ENCODE measurements around the gene ZCCHC14. TPM values are rescaled to one million over a fixed set of nuclear protein-coding genes. Genes with fewer than 3 reads are reported as not detected.
A peak's percentile ranks its signal among the peaks of the same experiment; 100 is the strongest.

ZCCHC14 gene
- total RNA-seq, 1 donor from 2014 or later = 44.8 TPM

- no peak overlapping the region for H3K4me3 Mint-ChIP-seq (ENCODE audit: unreplicated experiment)
- TF ChIP-seq CTCF (IDR thresholded peaks at IDR 0.05) = no peak
- DNase-seq (ENCODE audit: extremely low spot score, unreplicated experiment) = no peak
- peaks cover 7% of the 10 kb centered on the region for H3K9me3 Mint-ChIP-seq (ENCODE audit: unreplicated experiment)
- H3K27ac Mint-ChIP-seq (ENCODE audit: unreplicated experiment) = peak overlapping the region; percentile 57
- H3K36me3 Mint-ChIP-seq (ENCODE audit: unreplicated experiment) = no peaks in the 10 kb centered on the region
- peaks cover 52% of the 10 kb centered on the region for H3K4me1 Mint-ChIP-seq (ENCODE audit: unreplicated experiment)
- H3K27me3 Mint-ChIP-seq (ENCODE audit: unreplicated experiment) = no peaks in the 10 kb centered on the region
Measured at GRCh38 chr16:87535855-87536794, 43.3 kb upstream of the ZCCHC14 start.

DNA sequence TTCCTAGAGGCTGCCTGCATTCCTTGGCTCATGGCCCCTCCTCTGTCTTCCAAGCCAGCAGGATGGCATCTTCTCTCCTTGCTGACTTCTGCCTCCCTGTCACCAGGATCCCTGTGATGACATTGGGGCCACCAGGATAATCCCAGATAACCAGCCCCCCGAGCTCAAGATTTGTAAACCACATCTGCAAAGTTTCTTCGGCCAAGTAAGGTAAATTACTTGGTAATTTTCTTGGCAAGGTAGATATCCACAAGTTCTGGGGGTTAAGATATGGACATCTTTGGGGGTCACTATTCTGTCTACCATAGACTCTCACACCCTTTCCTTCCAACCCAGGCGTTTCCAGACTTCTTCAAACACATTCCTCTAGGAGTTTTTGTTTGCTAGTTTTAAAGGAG is 42.6 kb upstream of the ZCCHC14 start:
- Mint-ChIP-seq H3K9me3 (ENCODE audit: unreplicated experiment) (peaks cover 11% of the 10 kb centered on the region), H3K36me3 (ENCODE audit: unreplicated experiment) (no peaks in the 10 kb centered on the region), H3K4me3 (ENCODE audit: unreplicated experiment) (no peak overlapping the region), H3K4me1 (ENCODE audit: unreplicated experiment) (peaks cover 47% of the 10 kb centered on the region), H3K27ac (ENCODE audit: unreplicated experiment) (no peak overlapping the region), H3K27me3 (ENCODE audit: unreplicated experiment) (no peaks in the 10 kb centered on the region)
- no peak for DNase-seq (ENCODE audit: extremely low spot score, unreplicated experiment)
- no peak for TF ChIP-seq CTCF (IDR thresholded peaks at IDR 0.05)

GRCh38 chr16:87534751-87535150 is 41.9 kb upstream of the ZCCHC14 start:
- H3K4me1 Mint-ChIP-seq (ENCODE audit: unreplicated experiment) = peaks cover 40% of the 10 kb centered on the region
- H3K27me3 Mint-ChIP-seq (ENCODE audit: unreplicated experiment) = no peaks in the 10 kb centered on the region
- TF ChIP-seq CTCF (IDR thresholded peaks at IDR 0.05) = no peak
- no peak overlapping the region for H3K27ac Mint-ChIP-seq (ENCODE audit: unreplicated experiment)
- peaks cover 14% of the 10 kb centered on the region for H3K9me3 Mint-ChIP-seq (ENCODE audit: unreplicated experiment)
- H3K4me3 Mint-ChIP-seq (ENCODE audit: unreplicated experiment) = no peak overlapping the region
- peaks cover 4% of the 10 kb centered on the region for H3K36me3 Mint-ChIP-seq (ENCODE audit: unreplicated experiment)
- no peak for DNase-seq (ENCODE audit: extremely low spot score, unreplicated experiment)

DNA sequence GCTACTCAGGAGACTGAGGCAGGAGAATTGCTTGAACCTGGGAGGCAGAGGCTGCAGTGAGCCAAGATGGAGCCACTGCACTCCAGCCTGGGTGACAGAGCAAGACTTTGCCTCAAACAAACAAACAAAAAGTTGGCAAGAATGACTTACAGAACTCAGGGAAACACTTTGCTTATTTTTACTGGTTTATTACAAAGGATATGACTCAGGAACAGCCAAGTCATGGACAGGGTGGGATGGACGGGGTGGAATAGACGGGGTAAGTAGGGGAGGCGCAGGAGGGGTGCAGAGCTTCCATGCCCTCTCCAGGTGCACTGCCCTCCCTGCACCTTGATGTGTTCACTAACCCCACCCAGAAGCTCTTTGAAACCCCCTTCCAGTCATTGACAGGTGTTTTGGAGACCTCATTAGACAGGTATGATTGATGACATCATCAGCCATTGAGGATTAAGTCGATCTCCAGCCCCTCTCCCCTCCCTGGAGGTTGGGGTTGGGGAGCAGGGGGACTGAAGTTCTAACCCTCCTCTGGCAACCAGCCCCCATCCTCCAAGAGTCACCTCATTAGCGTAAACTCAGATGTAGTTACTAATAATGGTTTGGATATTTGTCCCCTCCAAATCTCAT is 41.3 kb upstream of the ZCCHC14 start:
- Mint-ChIP-seq H3K9me3 (ENCODE audit: unreplicated experiment) (peaks cover 19% of the 10 kb centered on the region), H3K4me1 (ENCODE audit: unreplicated experiment) (peaks cover 34% of the 10 kb centered on the region), H3K4me3 (ENCODE audit: unreplicated experiment) (no peak overlapping the region), H3K36me3 (ENCODE audit: unreplicated experiment) (peaks cover 7% of the 10 kb centered on the region), H3K27ac (ENCODE audit: unreplicated experiment) (no peak overlapping the region), H3K27me3 (ENCODE audit: unreplicated experiment) (no peaks in the 10 kb centered on the region)
- DNase-seq (ENCODE audit: extremely low spot score, unreplicated experiment) = no peak
- TF ChIP-seq CTCF (IDR thresholded peaks at IDR 0.05) = no peak

DNA sequence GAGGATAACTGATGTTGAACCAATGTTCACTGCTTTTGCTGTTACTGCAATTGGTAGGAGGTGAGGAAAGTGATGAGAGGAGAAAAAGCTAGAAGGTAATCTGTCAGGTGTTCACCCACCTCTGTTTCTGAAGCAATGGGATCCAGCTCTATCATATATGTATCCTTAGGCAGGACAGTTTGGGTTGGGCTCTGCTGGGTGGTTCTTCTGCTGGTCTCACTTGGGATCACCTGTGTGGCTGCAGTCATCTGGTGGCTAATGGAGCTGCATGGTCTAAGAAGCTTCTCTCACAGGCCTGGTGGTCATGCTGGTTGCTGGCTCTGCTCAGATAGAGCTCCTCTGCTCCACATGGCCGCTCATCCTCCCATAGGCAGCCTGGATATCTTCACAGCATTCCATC is 40.2 kb upstream of the ZCCHC14 start:
- Mint-ChIP-seq H3K9me3 (ENCODE audit: unreplicated experiment) (peaks cover 19% of the 10 kb centered on the region), H3K36me3 (ENCODE audit: unreplicated experiment) (peaks cover 7% of the 10 kb centered on the region), H3K27ac (ENCODE audit: unreplicated experiment) (no peak overlapping the region), H3K27me3 (ENCODE audit: unreplicated experiment) (no peaks in the 10 kb centered on the region), H3K4me3 (ENCODE audit: unreplicated experiment) (no peak overlapping the region), H3K4me1 (ENCODE audit: unreplicated experiment) (peaks cover 23% of the 10 kb centered on the region)
- TF ChIP-seq CTCF (IDR thresholded peaks at IDR 0.05) = no peak
- DNase-seq (ENCODE audit: extremely low spot score, unreplicated experiment) = no peak

Data from osteocyte (in vitro differentiated cells).